HL-60 (cell line): ENCODE data around the gene HGD.
"Not testable (repeated sequence)": the region's sequence is repeated elsewhere in the genome, so short reads cannot be mapped to it uniquely, and the experiment has no call there.

ENCODE experiments used
- DNase-seq, 2 experiments: peaks; one replicate each; pipeline ENCODE4 v3.0.0-alpha.2; 2010 to 2020; ENCODE audit warnings: low read depth in 1 of 2, low spot score in 1 of 2
- H3K27ac ChIP-seq: fragments of 250-450 bp; sonication (Bioruptor Pico); replicated peaks from 2 replicates; pipeline ENCODE4 v1.5.1; 2020; ENCODE audit warnings: mild to moderate bottlenecking, moderate library complexity
- H3K27me3 ChIP-seq: fragments of 250-450 bp; sonication (Bioruptor Pico); 2 replicates; pipeline ENCODE4 v1.5.1; 2021; ENCODE audit warnings: mild to moderate bottlenecking, moderate library complexity; ENCODE audit not compliant: insufficient read depth, poor library complexity, severe bottlenecking
- H3K4me3 ChIP-seq: replicated peaks from 2 replicates; pipeline ENCODE4 v1.5.1; 2011; ENCODE audit warnings: mild to moderate bottlenecking, control low read depth, low read length; ENCODE audit not compliant: insufficient read depth
- CTCF ChIP-seq: IDR thresholded peaks from one replicate; pipeline ENCODE4 v1.5.1; 2011; ENCODE audit warnings: low read length, control low read depth, inconsistent platforms; ENCODE audit not compliant: insufficient read depth
- GABPA ChIP-seq: IDR thresholded peaks from 2 replicates; pipeline ENCODE4 v1.6.1; 2012; ENCODE audit warnings: low read depth
- POLR2AphosphoS5 ChIP-seq: IDR thresholded peaks from 2 replicates; pipeline ENCODE4 v1.6.1; 2012; ENCODE audit warnings: low read depth
- REST ChIP-seq: IDR thresholded peaks from 2 replicates; pipeline ENCODE4 v1.6.1; 2012; ENCODE audit warnings: low read depth; ENCODE audit not compliant: insufficient replicate concordance
- SPI1 ChIP-seq: IDR thresholded peaks from 2 replicates; pipeline ENCODE4 v1.6.1; 2012; ENCODE audit warnings: low read depth, mild to moderate bottlenecking, borderline replicate concordance

The HGD gene

GRCh38 chr3:120640231-120640630, 41.8 kb downstream of the HGD start:
- DNase-seq: no peak
- TF ChIP-seq SPI1: no peak
- TF ChIP-seq GABPA: no peak
- no peak for TF ChIP-seq POLR2AphosphoS5
- TF ChIP-seq CTCF: no peak
- TF ChIP-seq REST: no peak

GRCh38 chr3:120638820-120639219, 43.2 kb downstream of the HGD start:
- H3K4me3 ChIP-seq, DNase-seq, H3K27me3 ChIP-seq, H3K27ac ChIP-seq: not testable (repeated sequence)

More at GRCh38 chr3:120640231-120640630, 41.8 kb downstream of the HGD start:
- no peak overlapping the region for H3K4me3 ChIP-seq
- no peak overlapping the region for H3K27ac ChIP-seq
- no peaks in the 10 kb centered on the region for H3K27me3 ChIP-seq

- 0 out of 2 replicates have a peak overlapping the region, but pooled peaks have one; percentile 39 for H3K27ac ChIP-seq
- TF ChIP-seq REST (no peak), GABPA (0 out of 2 replicates have a peak, but pooled peaks have one; percentile 19), SPI1 (peak; percentile 77)
- peak; percentile 10 to 63 for DNase-seq
- H3K4me3 ChIP-seq: no peak overlapping the region
- no peaks in the 10 kb centered on the region for H3K27me3 ChIP-seq
Measured at GRCh38 chr3:120637851-120638559, 44.0 kb downstream of the HGD start.

- Histone ChIP-seq H3K4me3 (no peak overlapping the region), H3K27ac (no peak overlapping the region), H3K27me3 (no peaks in the 10 kb centered on the region)
- no peak for TF ChIP-seq SPI1
- no peak for TF ChIP-seq REST
- no peak for TF ChIP-seq CTCF
- TF ChIP-seq POLR2AphosphoS5: no peak
- no peak for DNase-seq
Measured at GRCh38 chr3:120636795-120637401, 45.1 kb downstream of the HGD start.
